ENCODE data around the gene MARCKSL1. TPM values are rescaled to one million over a fixed set of nuclear protein-coding genes. Genes with fewer than 3 reads are reported as not detected.
A peak's percentile ranks its signal among the peaks of the same experiment; 100 is the strongest.

Gene MARCKSL1
- total RNA-seq, 1 donor from 2014 or later = 213 TPM

DNA sequence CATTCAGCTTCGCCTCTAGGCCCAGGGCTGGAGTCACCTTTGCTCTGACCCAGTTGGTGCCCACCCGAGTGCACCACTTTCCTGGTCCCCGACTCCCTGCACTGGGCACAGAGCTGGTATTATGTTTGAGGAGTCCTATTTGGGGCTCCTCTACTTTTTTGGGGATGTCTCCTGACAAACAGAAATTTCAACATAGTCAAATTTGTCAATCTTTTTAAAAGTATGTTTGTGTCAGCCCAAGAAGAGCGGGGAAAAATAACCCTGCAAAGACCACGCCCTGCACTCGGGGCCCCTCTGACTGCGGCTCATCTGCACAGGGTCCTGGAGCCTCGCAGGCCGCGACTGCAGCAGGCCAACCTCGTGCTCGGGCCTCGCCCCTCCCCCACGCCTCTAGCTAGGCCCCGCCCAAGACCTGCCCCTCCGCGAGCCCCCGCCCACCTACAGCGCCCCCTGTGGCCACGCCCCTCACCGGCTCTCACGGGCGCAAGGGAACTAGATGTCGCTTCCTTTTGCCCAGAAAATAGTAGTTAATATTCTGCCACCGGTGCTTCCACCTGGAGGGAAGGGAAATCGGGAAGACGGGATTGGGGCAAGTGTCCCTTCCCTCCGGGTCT lies 14.9 kb upstream of the MARCKSL1 start:
- H3K27me3 Mint-ChIP-seq (ENCODE audit: low read depth, unreplicated experiment) = peaks cover 11% of the 10 kb centered on the region
- no peaks in the 10 kb centered on the region for H3K79me2 ChIP-seq (ENCODE audit: insufficient read depth, low read length)
- H3K4me1 Mint-ChIP-seq (ENCODE audit: low read depth, unreplicated experiment) = peaks cover 33% of the 10 kb centered on the region
- H3K4me1 ChIP-seq (ENCODE audit: insufficient read depth, low read length) = peaks cover 31% of the 10 kb centered on the region
- peak overlapping the region; percentile 93 for H3K4me2 ChIP-seq (ENCODE audit: low read length)
- DNase-seq (ENCODE audit: low read depth) = no peak
- peak overlapping the region; percentile 39 for H3K27ac ChIP-seq (ENCODE audit: low read depth, low read length)
- H3K9me3 ChIP-seq (ENCODE audit: insufficient read depth, low read depth, low read length) = no peaks in the 10 kb centered on the region
- H3K27me3 ChIP-seq (ENCODE audit: insufficient read depth, low read length) = peaks cover 3% of the 10 kb centered on the region
- peak overlapping the region; percentile 58 for H3K27ac Mint-ChIP-seq (ENCODE audit: unreplicated experiment)
- FAIRE-seq = no peak
- no peaks in the 10 kb centered on the region for H3K9me3 Mint-ChIP-seq (ENCODE audit: unreplicated experiment)
- H4K20me1 ChIP-seq (ENCODE audit: insufficient read depth, low read length) = no peaks in the 10 kb centered on the region
- H3K9ac ChIP-seq (ENCODE audit: low read length) = peak overlapping the region; percentile 89
- TF ChIP-seq, protein P1, sequence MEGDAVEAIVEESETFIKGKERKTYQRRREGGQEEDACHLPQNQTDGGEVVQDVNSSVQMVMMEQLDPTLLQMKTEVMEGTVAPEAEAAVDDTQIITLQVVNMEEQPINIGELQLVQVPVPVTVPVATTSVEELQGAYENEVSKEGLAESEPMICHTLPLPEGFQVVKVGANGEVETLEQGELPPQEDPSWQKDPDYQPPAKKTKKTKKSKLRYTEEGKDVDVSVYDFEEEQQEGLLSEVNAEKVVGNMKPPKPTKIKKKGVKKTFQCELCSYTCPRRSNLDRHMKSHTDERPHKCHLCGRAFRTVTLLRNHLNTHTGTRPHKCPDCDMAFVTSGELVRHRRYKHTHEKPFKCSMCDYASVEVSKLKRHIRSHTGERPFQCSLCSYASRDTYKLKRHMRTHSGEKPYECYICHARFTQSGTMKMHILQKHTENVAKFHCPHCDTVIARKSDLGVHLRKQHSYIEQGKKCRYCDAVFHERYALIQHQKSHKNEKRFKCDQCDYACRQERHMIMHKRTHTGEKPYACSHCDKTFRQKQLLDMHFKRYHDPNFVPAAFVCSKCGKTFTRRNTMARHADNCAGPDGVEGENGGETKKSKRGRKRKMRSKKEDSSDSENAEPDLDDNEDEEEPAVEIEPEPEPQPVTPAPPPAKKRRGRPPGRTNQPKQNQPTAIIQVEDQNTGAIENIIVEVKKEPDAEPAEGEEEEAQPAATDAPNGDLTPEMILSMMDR (IDR thresholded peaks at IDR 0.05; ENCODE audit: insufficient read depth, low read depth, low read length) = no peak
- no peak for TF ChIP-seq EZH2 (IDR thresholded peaks at IDR 0.05; ENCODE audit: insufficient read depth, low read length)
- H3K36me3 Mint-ChIP-seq (ENCODE audit: low read depth, unreplicated experiment) = peaks cover 10% of the 10 kb centered on the region
- H3K4me3 Mint-ChIP-seq (ENCODE audit: unreplicated experiment) = peak overlapping the region; percentile 84
- peak overlapping the region; percentile 62 for H3K4me3 ChIP-seq (ENCODE audit: insufficient read depth, low read depth, low read length)
- no peaks in the 10 kb centered on the region for H3K36me3 ChIP-seq (ENCODE audit: insufficient read depth, low read length)
- H2AFZ ChIP-seq (ENCODE audit: low read depth, low read length) = peak overlapping the region; percentile 90

DNA sequence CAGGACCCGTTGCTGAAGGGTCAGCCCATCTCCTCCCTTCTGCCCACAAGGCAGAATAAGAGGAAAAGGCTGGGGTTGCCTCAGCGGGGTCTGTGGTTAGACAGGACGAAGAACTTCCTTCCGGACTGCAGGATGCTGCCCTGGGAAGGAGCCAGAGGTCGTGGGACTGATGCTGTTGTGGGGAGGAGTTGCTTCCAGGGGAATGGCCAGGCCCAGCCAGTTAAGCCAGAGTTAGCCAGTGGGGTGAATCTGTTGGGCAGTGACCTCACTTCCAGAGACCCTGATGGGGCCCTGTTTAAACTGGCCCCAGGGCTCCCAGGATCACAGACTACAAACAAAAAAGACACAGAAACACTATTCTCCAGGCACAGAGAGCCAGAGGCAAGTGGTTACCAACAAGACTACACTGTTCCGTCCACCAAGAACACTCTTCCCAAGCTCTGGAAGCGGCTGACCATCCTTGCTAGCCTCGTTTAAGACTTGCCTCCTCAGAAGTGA lies 13.2 kb upstream of the MARCKSL1 start:
- TF ChIP-seq, protein P1 (IDR thresholded peaks at IDR 0.05; ENCODE audit: insufficient read depth, low read depth, low read length) = no peak
- TF ChIP-seq EZH2 (IDR thresholded peaks at IDR 0.05; ENCODE audit: insufficient read depth, low read length) = no peak
- peaks cover 3% of the 10 kb centered on the region for H3K27me3 ChIP-seq (ENCODE audit: insufficient read depth, low read length)
- DNase-seq (ENCODE audit: low read depth) (peak; percentile 49), FAIRE-seq (no peak)
- H3K9me3 ChIP-seq (ENCODE audit: insufficient read depth, low read depth, low read length) = no peaks in the 10 kb centered on the region
- H4K20me1 ChIP-seq (ENCODE audit: insufficient read depth, low read length) = no peaks in the 10 kb centered on the region
- Mint-ChIP-seq H3K4me3 (ENCODE audit: unreplicated experiment) (peak overlapping the region; percentile 11), H3K27ac (ENCODE audit: unreplicated experiment) (no peak overlapping the region), H3K4me1 (ENCODE audit: low read depth, unreplicated experiment) (peaks cover 33% of the 10 kb centered on the region), H3K27me3 (ENCODE audit: low read depth, unreplicated experiment) (peaks cover 17% of the 10 kb centered on the region), H3K36me3 (ENCODE audit: low read depth, unreplicated experiment) (peaks cover 7% of the 10 kb centered on the region), H3K9me3 (ENCODE audit: unreplicated experiment) (no peaks in the 10 kb centered on the region)
- H3K4me3 ChIP-seq (ENCODE audit: insufficient read depth, low read depth, low read length) = no peak overlapping the region
- H3K4me2 ChIP-seq (ENCODE audit: low read length) = peak overlapping the region; percentile 39
- no peaks in the 10 kb centered on the region for H3K79me2 ChIP-seq (ENCODE audit: insufficient read depth, low read length)
- H3K27ac ChIP-seq (ENCODE audit: low read depth, low read length) = no peak overlapping the region
- H2AFZ ChIP-seq (ENCODE audit: low read depth, low read length) = no peak overlapping the region
- H3K4me1 ChIP-seq (ENCODE audit: insufficient read depth, low read length) = peaks cover 31% of the 10 kb centered on the region
- H3K36me3 ChIP-seq (ENCODE audit: insufficient read depth, low read length) = no peaks in the 10 kb centered on the region
- H3K9ac ChIP-seq (ENCODE audit: low read length) = no peak overlapping the region

DNA sequence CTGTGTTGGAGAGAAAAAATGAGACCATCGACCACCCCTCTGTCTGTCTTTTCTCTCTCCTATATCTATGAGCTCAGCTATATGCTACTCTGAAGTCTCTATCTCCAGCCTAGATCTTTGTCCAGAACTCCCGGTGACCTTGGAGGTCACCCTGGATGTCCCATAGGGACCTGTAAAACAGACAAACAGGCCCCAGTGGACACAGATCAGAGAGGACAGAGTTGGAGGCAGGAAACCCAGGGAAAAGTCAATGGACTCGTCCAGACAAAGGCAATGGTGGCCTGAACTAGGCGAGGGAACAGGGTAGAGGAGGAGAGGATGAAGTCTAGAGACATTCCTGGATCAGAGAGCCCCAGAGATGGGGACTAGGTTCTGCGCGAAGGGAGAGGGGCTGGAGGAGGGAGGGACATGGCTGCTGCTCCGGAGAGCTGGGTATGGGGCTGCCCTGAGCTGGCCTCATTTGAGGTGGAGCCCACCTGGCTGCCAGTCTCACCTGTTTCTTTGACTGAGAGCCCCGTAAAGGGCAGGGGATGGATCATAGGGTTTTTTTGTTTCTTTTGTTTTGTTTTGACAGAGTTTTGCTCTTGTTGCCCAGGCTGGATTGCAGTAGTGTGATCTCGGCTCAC lies 10.6 kb upstream of the MARCKSL1 start:
- Histone ChIP-seq H3K9me3 (ENCODE audit: insufficient read depth, low read depth, low read length) (no peaks in the 10 kb centered on the region), H4K20me1 (ENCODE audit: insufficient read depth, low read length) (no peaks in the 10 kb centered on the region)

More for the DNA sequence above, 10.6 kb upstream of the MARCKSL1 start:
- no peak overlapping the region for H3K27ac ChIP-seq (ENCODE audit: low read depth, low read length)
- Mint-ChIP-seq H3K9me3 (ENCODE audit: unreplicated experiment) (no peaks in the 10 kb centered on the region), H3K27ac (ENCODE audit: unreplicated experiment) (no peak overlapping the region), H3K4me3 (ENCODE audit: unreplicated experiment) (no peak overlapping the region), H3K36me3 (ENCODE audit: low read depth, unreplicated experiment) (peaks cover 7% of the 10 kb centered on the region), H3K4me1 (ENCODE audit: low read depth, unreplicated experiment) (peaks cover 15% of the 10 kb centered on the region), H3K27me3 (ENCODE audit: low read depth, unreplicated experiment) (peaks cover 21% of the 10 kb centered on the region)
- no peaks in the 10 kb centered on the region for H3K79me2 ChIP-seq (ENCODE audit: insufficient read depth, low read length)
- H3K27me3 ChIP-seq (ENCODE audit: insufficient read depth, low read length) = peaks cover 3% of the 10 kb centered on the region
- FAIRE-seq (no peak), DNase-seq (ENCODE audit: low read depth) (no peak)
- H3K4me2 ChIP-seq (ENCODE audit: low read length) = no peak overlapping the region
- no peaks in the 10 kb centered on the region for H3K36me3 ChIP-seq (ENCODE audit: insufficient read depth, low read length)
- H3K4me3 ChIP-seq (ENCODE audit: insufficient read depth, low read depth, low read length) = no peak overlapping the region
- no peak overlapping the region for H2AFZ ChIP-seq (ENCODE audit: low read depth, low read length)
- peaks cover 8% of the 10 kb centered on the region for H3K4me1 ChIP-seq (ENCODE audit: insufficient read depth, low read length)
- H3K9ac ChIP-seq (ENCODE audit: low read length) = no peak overlapping the region
- no peak for TF ChIP-seq EZH2 (IDR thresholded peaks at IDR 0.05; ENCODE audit: insufficient read depth, low read length)
- TF ChIP-seq, protein P1 (IDR thresholded peaks at IDR 0.05; ENCODE audit: insufficient read depth, low read depth, low read length) = no peak
